Spleen (tissue), 11 donors: ENCODE results near the gene KTI12. TPM values are rescaled to one million over a fixed set of nuclear protein-coding genes. Genes with fewer than 3 reads are reported as not detected.

Experiments used
- DNase-seq: peaks from one replicate; pipeline ENCODE4 v3.0.0-alpha.2; 2020
- H3K27ac ChIP-seq, 8 donors: fragments of 200-600 bp; sonication (generic) in 7 of 8; 1 replicate in 4 of 8; 2 replicates in 4 of 8; pipeline versions ENCODE4 v1.5.0 to v1.8.0; 2016 to 2021; ENCODE audit warnings: inconsistent platforms in 4 of 8, mild to moderate bottlenecking in 4 of 8, moderate library complexity in 1 of 8
- H3K27me3 ChIP-seq, 7 donors: fragments of 200-600 bp; sonication (generic) in 6 of 7; replicated peaks in 1 of 7; 1 replicate in 4 of 7; 2 replicates in 3 of 7; pipeline versions ENCODE4 v1.5.0 to v1.8.0; 2016 to 2021; ENCODE audit warnings: inconsistent platforms in 3 of 7, mild to moderate bottlenecking in 1 of 7
- H3K36me3 ChIP-seq, 6 donors: fragments of 200-600 bp; sonication (generic) in 5 of 6; 1 replicate in 4 of 6; 2 replicates in 2 of 6; pipeline versions ENCODE4 v1.5.0 to v1.8.0; 2016 to 2021; ENCODE audit warnings: inconsistent platforms in 2 of 6
- H3K4me1 ChIP-seq, 6 donors: fragments of 200-600 bp; sonication (generic) in 5 of 6; 1 replicate in 3 of 6; 2 replicates in 3 of 6; pipeline versions ENCODE4 v1.5.0 to v1.8.0; 2016 to 2021; ENCODE audit warnings: inconsistent platforms in 3 of 6
- H3K4me3 ChIP-seq, 8 donors: fragments of 200-600 bp; sonication (generic) in 7 of 8; 1 replicate in 4 of 8; 2 replicates in 4 of 8; pipeline versions ENCODE4 v1.5.0 to v1.8.0; 2016 to 2021; ENCODE audit warnings: inconsistent platforms in 4 of 8, mild to moderate bottlenecking in 4 of 8, moderate library complexity in 2 of 8
- H3K9me3 ChIP-seq, 8 donors: fragments of 200-600 bp; sonication (generic) in 7 of 8; 1 replicate in 4 of 8; 2 replicates in 4 of 8; pipeline versions ENCODE4 v1.5.0 to v1.8.0; 2016 to 2021; ENCODE audit warnings: inconsistent platforms in 4 of 8
- POLR2A ChIP-seq, 3 donors: fragments of 450-650 bp; IDR thresholded peaks; one replicate each; pipeline ENCODE4 v1.5.1; 2017; ENCODE audit warnings: antibody characterized with exemption in 3 of 3, mild to moderate bottlenecking in 1 of 3
- POLR2AphosphoS5 ChIP-seq, 3 donors: sonication (generic); formaldehyde crosslinking; IDR thresholded peaks; one replicate each; pipeline ENCODE4 v1.5.1; 2017; ENCODE audit warnings: antibody characterized with exemption in 3 of 3
- WGBS, 5 donors: extraction: QIAGEN DNeasy Blood & Tissue Kit in 3 of 5; methylation state at CpG; one replicate each; pipeline versions ENCODE4 v1.1.5 to v1.1.7; 2013 to 2018; 5-methylcytosine and 5-hydroxymethylcytosine counted together
- intact Hi-C: fragments of 100-400 bp; cut with DNase I; formaldehyde crosslinking; loops from one replicate; pipeline ENCODE4 v1.15.0; 2023; ENCODE audit warnings: low total_unique reads
- polyA plus RNA-seq, 3 donors: library from polyadenylated mRNA; stranded (reverse); fragments of 200-250 nt; gene quantifications; one replicate each; pipeline ENCODE4 v1.2.1, GENCODE V29; 2013
- total RNA-seq, 7 donors: library from RNA; depleted of rRNA in 3 of 7; stranded (reverse); fragments of >200 nt in 3 of 7; fragmentation: NEBNext Ultra II Directional in 4 of 7; extraction: Animal tissue kit (Norgen Biotek cat#: 25700) in 4 of 7; gene quantifications; one replicate each; pipeline versions ENCODE4 v1.1.0 to v1.2.1, GENCODE V29; 2016 to 2021
- TF ChIP-seq, protein P1 (sequence below), 11 experiments: fragments of 200-600 bp in 7 of 11; fragments of 450-650 bp in 4 of 11; sonication (generic) in 4 of 11; IDR thresholded peaks in 8 of 11; conservative IDR thresholded peaks in 3 of 11; 1 replicate in 7 of 11; 2 replicates in 4 of 11; pipeline versions ENCODE4 v1.4.0 to v1.8.0; 2016 to 2021; ENCODE audit warnings: antibody characterized with exemption in 11 of 11, inconsistent platforms in 4 of 11, mild to moderate bottlenecking in 1 of 11
- donor health status: healthy with polysubstance abuse.
- donor health status: DM: no; HTN: no; CAD: no; lungs with moderate emphysema.
- donor health status: DM: no; HTN: no; CAD: no.
- donor health status: Bipolar disorder and iron deficiency.
- donor health status: healthy.
- donor health status: DM: no; HTN: no; CAD: no.
- donor health status: DM: yes; HTN: yes; CAD: no.

KTI12 gene
- total and polyA plus RNA-seq, 10 donors, result 7.4 to 15.7 (median 9.8) TPM

DNA sequence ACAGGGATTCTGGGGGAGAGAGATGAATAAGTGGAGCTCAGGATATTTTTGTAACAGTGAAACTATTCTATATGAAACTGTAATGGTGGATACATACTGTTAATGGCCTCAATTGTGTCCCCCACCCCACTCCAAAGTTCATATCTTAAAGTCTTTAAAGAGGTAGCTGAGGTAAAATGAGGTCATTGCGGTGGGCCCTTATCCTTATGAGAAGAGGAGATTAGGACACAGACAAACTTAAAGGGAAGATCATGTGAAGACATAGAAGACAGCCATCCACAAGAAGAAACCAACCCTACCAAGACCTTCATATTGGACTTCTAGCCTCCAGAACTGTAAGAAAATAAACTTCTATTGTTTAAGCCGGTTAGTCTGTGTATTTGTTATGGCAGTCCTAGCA is 11.6 kb upstream of the KTI12 start:
- Histone ChIP-seq H3K4me1 (no peaks in the 10 kb centered on the region), H3K36me3 (peaks cover 0 to 42% (median 11%) of the 10 kb centered on the region in 6 donors), H3K4me3 (no peak overlapping the region), H3K27ac (no peak overlapping the region), H3K27me3 (no peaks in the 10 kb centered on the region), H3K9me3 (no peaks in the 10 kb centered on the region)
- intact Hi-C loops, result no loop called here
- 93 to 99% (median 98%) methylated on average over 2 of the region's 2 CpGs for WGBS, 5 donors
- no peak for DNase-seq
- TF ChIP-seq POLR2A (IDR thresholded peaks at IDR 0.05) (no peak), POLR2AphosphoS5 (IDR thresholded peaks at IDR 0.05) (no peak)
- TF ChIP-seq, protein P1, sequence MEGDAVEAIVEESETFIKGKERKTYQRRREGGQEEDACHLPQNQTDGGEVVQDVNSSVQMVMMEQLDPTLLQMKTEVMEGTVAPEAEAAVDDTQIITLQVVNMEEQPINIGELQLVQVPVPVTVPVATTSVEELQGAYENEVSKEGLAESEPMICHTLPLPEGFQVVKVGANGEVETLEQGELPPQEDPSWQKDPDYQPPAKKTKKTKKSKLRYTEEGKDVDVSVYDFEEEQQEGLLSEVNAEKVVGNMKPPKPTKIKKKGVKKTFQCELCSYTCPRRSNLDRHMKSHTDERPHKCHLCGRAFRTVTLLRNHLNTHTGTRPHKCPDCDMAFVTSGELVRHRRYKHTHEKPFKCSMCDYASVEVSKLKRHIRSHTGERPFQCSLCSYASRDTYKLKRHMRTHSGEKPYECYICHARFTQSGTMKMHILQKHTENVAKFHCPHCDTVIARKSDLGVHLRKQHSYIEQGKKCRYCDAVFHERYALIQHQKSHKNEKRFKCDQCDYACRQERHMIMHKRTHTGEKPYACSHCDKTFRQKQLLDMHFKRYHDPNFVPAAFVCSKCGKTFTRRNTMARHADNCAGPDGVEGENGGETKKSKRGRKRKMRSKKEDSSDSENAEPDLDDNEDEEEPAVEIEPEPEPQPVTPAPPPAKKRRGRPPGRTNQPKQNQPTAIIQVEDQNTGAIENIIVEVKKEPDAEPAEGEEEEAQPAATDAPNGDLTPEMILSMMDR (IDR thresholded peaks at IDR 0.05 in 8 of 11, conservative IDR thresholded peaks at IDR 0.05 in 3 of 11), result no peak

DNA sequence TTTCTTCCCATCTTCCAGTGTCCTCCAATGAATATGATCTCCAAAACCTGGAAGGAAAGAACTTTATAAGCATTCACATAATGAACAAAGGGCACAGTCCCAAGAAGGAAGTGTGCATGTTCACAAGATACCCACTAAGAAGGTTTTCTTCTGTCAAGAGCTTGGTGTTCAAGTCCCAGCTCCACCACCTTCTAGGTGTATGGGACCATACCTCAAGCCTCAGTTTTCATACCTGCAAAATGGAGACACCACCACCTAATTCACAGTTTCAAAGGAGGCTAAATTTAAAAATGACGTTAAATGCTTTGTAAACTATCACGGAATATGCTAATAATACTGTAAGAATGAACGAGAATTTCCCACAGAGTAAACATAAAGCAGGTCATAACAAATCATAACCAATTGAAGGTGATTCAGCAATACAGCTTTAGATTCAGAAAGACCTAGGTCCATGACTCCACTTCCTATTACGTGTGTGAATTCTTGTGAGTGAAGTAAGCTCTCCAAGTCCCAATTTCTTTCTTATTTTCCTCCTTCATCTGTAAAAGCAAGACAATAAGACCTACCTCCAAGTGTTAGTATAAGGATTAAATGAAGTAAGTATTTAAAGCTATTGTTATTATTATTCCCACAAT is 8.1 kb upstream of the KTI12 start:
- intact Hi-C loops, result no loop called here
- Histone ChIP-seq H3K4me3 (no peak overlapping the region), H3K27me3 (no peaks in the 10 kb centered on the region), H3K36me3 (peaks cover 0 to 72% (median 40%) of the 10 kb centered on the region in 6 donors), H3K9me3 (no peaks in the 10 kb centered on the region), H3K4me1 (no peaks in the 10 kb centered on the region), H3K27ac (no peak overlapping the region)
- no peak for TF ChIP-seq POLR2AphosphoS5 (IDR thresholded peaks at IDR 0.05)
- TF ChIP-seq, protein P1 (IDR thresholded peaks at IDR 0.05 in 8 of 11, conservative IDR thresholded peaks at IDR 0.05 in 3 of 11), result no peak
- TF ChIP-seq POLR2A (IDR thresholded peaks at IDR 0.05), result no peak
- DNase-seq, result no peak
- 91 to 97% (median 93%) methylated on average over 4 of the region's 4 CpGs for WGBS, 5 donors

DNA sequence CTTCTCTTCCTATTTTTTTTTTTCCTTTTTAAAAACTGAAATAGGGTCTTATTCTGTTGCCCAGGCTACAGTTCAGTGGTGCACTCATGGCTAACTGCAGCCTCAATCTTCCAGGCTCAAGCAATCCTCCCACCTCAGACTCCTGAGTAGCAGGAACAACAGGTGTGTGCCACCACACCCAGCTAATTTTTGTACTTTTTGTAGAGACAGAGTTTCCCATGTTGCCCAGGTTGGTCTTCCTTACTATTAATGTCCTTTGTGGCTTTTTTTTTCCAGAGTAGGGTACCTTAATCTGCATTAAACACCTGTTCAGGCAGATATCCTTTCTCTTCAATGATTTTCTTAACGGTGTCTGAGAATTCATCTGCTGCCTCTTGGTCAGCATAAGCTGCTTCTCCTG is 4.3 kb upstream of the KTI12 start:
- TF ChIP-seq, protein P1 (IDR thresholded peaks at IDR 0.05 in 8 of 11, conservative IDR thresholded peaks at IDR 0.05 in 3 of 11), result no peak
- no peak for TF ChIP-seq POLR2A (IDR thresholded peaks at IDR 0.05)
- TF ChIP-seq POLR2AphosphoS5 (IDR thresholded peaks at IDR 0.05), result no peak
- Histone ChIP-seq H3K27ac (no peak overlapping the region), H3K27me3 (no peaks in the 10 kb centered on the region), H3K4me3 (no peak overlapping the region), H3K36me3 (peaks cover 0 to 66% (median 40%) of the 10 kb centered on the region in 6 donors), H3K4me1 (peaks cover 0 to 11% (median 5%) of the 10 kb centered on the region in 6 donors), H3K9me3 (no peaks in the 10 kb centered on the region)
- WGBS, 5 donors, result 93 to 100% (median 96%) methylated on average over 1 of the region's 1 CpG
- intact Hi-C loops, result no loop called here
- no peak for DNase-seq

DNA sequence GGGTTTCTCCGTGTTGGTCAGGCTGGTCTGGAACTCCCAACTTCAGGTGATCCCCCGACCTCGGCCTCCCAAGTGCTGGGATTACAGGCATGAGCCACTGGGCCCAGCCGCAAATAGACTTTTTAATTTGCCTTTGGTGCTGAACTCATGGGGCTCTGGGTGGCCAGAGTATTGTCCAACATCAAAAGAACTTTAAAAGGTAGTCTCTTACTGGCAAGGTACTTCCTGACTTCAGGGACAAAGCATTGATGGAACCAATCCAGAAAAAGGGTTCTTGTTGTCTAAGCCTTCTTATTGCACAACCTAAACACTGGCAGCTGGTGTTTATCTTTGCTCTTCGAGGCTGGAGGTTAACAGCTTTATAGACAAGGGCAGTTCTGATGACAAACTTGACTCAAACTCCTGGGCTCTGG is 3.8 kb upstream of the KTI12 start:
- no peak for DNase-seq
- intact Hi-C loops, result no loop called here
- H3K27ac ChIP-seq, result no peak overlapping the region
- no peaks in the 10 kb centered on the region for H3K9me3 ChIP-seq
- H3K4me1 ChIP-seq, result peaks cover 2 to 16% (median 10%) of the 10 kb centered on the region in 6 donors
- TF ChIP-seq POLR2AphosphoS5 (IDR thresholded peaks at IDR 0.05) (no peak), POLR2A (IDR thresholded peaks at IDR 0.05) (no peak)
- TF ChIP-seq, protein P1 (IDR thresholded peaks at IDR 0.05 in 8 of 11, conservative IDR thresholded peaks at IDR 0.05 in 3 of 11), result no peak
- no peaks in the 10 kb centered on the region for H3K27me3 ChIP-seq
- peaks cover 0 to 66% (median 40%) of the 10 kb centered on the region in 6 donors for H3K36me3 ChIP-seq
- H3K4me3 ChIP-seq, result no peak overlapping the region
- WGBS, 5 donors, result 78 to 89% (median 83%) methylated on average over 5 of the region's 5 CpGs
